Right lobe of liver (tissue), 6 donors: ENCODE data around the gene GDF9. TPM values are rescaled to one million over a fixed set of nuclear protein-coding genes. Genes with fewer than 3 reads are reported as not detected.

Experiments used
- ATAC-seq, 4 donors: fragments of 200-7000 bp; cut with Tn5 transposase; one replicate each; pipeline ENCODE4 v1.9.1; 2020; ENCODE audit warnings: mild to moderate bottlenecking in 4 of 4, moderate library complexity in 4 of 4
- DNase-seq, 3 donors: peaks; one replicate each; pipeline ENCODE4 v3.0.0-alpha.2; 2020
- H3K27ac ChIP-seq, 3 donors: fragments of 200-600 bp; one replicate each; pipeline ENCODE4 v1.8.0; 2022
- H3K27me3 ChIP-seq, 2 donors: fragments of 200-600 bp; one replicate each; pipeline ENCODE4 v1.8.0; 2022
- H3K36me3 ChIP-seq, 4 donors: fragments of 200-600 bp; sonication (generic) in 1 of 4; one replicate each; pipeline versions ENCODE4 v1.5.1 to v1.8.0; 2017 to 2022; ENCODE audit warnings: control low read depth in 1 of 4
- H3K4me1 ChIP-seq, 4 donors: fragments of 200-600 bp; sonication (generic) in 1 of 4; one replicate each; pipeline versions ENCODE4 v1.5.1 to v1.8.0; 2017 to 2022; ENCODE audit warnings: control low read depth in 1 of 4
- H3K4me3 ChIP-seq, 3 donors: fragments of 200-600 bp; one replicate each; pipeline ENCODE4 v1.8.0; 2022
- H3K9me3 ChIP-seq, 4 donors: fragments of 200-600 bp; sonication (generic) in 1 of 4; one replicate each; pipeline versions ENCODE4 v1.5.1 to v1.8.0; 2017 to 2022; ENCODE audit warnings: control low read depth in 1 of 4
- POLR2A ChIP-seq: fragments of 450-650 bp; IDR thresholded peaks from one replicate; pipeline ENCODE4 v1.6.1; 2017; ENCODE audit warnings: antibody characterized with exemption, mild to moderate bottlenecking
- WGBS: methylation state at CpG from one replicate; pipeline ENCODE4 v1.1.6; 2018; ENCODE audit warnings: low coverage, low lambda C conversion rate; ENCODE audit not compliant: insufficient coverage; ENCODE audit errors: missing lambda C conversion rate; 5-methylcytosine and 5-hydroxymethylcytosine counted together
- intact Hi-C, 2 donors: fragments of 100-400 bp; cut with DNase I; formaldehyde crosslinking; loops; one replicate each; pipeline versions ENCODE4 v1.11.2 to v1.14.1; 2022
- total RNA-seq, 6 experiments: library from RNA; depleted of rRNA in 2 of 6; stranded (reverse); fragments of >200 nt in 2 of 6; fragmentation: NEBNext Ultra II Directional in 3 of 6; extraction: Animal tissue kit (Norgen Biotek cat#: 25700) in 3 of 6; gene quantifications; one replicate each; pipeline versions ENCODE4 v1.1.0 to v1.2.4, GENCODE V29; 2016 to 2023
- TF ChIP-seq, protein P1 (sequence below), 4 donors: fragments of 200-600 bp in 3 of 4; fragments of 450-650 bp in 1 of 4; IDR thresholded peaks; one replicate each; pipeline versions ENCODE4 v1.5.1 to v1.8.0; 2016 to 2022; ENCODE audit warnings: antibody characterized with exemption in 4 of 4, mild to moderate bottlenecking in 2 of 4
- donor health status: DM: no; HTN: yes; CAD: no.
- donor health status: DM: no; HTN: no; CAD: no.
- donor health status: DM: no; HTN: no; CAD: no.
- donor health status: DM: no; HTN: yes; CAD: no.
- donor health status: DM: no; HTN: yes; CAD: no.

Gene GDF9
- total RNA-seq, 6 experiments from 2014 or later = 0.20 to 0.71 (median 0.48) TPM

GRCh38 chr5:132853323-132853722 is 12.9 kb downstream of the GDF9 start:
- intact Hi-C loops = no loop called here
- Histone ChIP-seq H3K9me3 (no peaks in the 10 kb centered on the region), H3K36me3 (no peaks in the 10 kb centered on the region), H3K27me3 (no peaks in the 10 kb centered on the region), H3K27ac (peak overlapping the region; percentile 64 to 79 (median 73)), H3K4me3 (peak overlapping the region in 1 of 3 donors; percentile 8), H3K4me1 (peaks cover 0 to 52% (median 14%) of the 10 kb centered on the region in 4 donors)
- ATAC-seq (peak; percentile 87 to 93 (median 91)), DNase-seq (peak in 1 of 3 donors; percentile 66)
- WGBS = 24% methylated on average over 3 of the region's 3 CpGs
- peak; percentile 87 for TF ChIP-seq POLR2A
- TF ChIP-seq, protein P1, sequence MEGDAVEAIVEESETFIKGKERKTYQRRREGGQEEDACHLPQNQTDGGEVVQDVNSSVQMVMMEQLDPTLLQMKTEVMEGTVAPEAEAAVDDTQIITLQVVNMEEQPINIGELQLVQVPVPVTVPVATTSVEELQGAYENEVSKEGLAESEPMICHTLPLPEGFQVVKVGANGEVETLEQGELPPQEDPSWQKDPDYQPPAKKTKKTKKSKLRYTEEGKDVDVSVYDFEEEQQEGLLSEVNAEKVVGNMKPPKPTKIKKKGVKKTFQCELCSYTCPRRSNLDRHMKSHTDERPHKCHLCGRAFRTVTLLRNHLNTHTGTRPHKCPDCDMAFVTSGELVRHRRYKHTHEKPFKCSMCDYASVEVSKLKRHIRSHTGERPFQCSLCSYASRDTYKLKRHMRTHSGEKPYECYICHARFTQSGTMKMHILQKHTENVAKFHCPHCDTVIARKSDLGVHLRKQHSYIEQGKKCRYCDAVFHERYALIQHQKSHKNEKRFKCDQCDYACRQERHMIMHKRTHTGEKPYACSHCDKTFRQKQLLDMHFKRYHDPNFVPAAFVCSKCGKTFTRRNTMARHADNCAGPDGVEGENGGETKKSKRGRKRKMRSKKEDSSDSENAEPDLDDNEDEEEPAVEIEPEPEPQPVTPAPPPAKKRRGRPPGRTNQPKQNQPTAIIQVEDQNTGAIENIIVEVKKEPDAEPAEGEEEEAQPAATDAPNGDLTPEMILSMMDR (IDR thresholded peaks at IDR 0.05) = no peak

DNA sequence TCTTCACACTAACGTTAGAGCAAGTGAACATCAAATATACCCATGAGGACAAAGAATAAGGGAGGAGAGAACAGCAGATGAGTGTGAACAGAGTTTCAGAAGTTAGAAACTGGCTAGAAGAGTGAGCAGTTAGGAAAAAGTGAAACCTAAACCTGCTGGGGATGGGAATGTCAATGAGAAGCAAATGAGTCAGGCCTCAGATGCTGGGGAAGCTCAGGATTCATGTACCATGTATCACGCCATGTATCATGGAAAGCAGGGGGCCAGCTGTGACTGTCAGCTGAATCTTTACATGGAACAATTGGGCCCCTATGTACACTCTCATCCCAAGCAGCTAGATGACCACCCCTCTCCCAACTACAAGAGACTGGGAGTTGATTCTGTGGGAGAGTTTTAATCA is 16.2 kb downstream of the GDF9 start:
- TF ChIP-seq, protein P1 (IDR thresholded peaks at IDR 0.05) = no peak
- TF ChIP-seq POLR2A = no peak
- intact Hi-C loops = no loop called here
- Histone ChIP-seq H3K36me3 (no peaks in the 10 kb centered on the region), H3K4me1 (peaks cover 0 to 50% (median 14%) of the 10 kb centered on the region in 4 donors), H3K27ac (peak overlapping the region; percentile 37 to 81 (median 56)), H3K9me3 (no peaks in the 10 kb centered on the region), H3K27me3 (no peaks in the 10 kb centered on the region), H3K4me3 (no peak overlapping the region)
- DNase-seq (no peak), ATAC-seq (peak in 1 of 4 donors; percentile 41)
- WGBS = 49% methylated on average over 2 of the region's 2 CpGs

DNA sequence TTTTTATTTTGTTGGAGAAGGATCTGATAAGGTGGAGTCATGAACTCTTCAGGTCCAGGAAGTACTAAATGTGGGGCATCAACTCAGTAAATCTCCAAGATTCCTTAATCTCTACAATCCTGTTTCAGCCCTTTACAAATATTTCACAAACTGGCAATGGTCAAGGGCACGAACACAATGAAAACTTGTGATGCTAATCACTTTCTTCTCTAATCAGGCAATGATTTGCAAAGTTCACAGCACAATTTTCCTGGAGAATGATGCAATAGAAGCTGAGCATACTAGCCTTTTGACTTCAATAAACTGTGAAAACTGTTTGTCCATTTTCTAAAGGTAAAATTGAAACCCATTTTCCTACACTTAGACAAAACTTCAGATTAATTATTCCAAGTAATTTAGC is 16.9 kb downstream of the GDF9 start:
- peak overlapping the region; percentile 37 to 81 (median 56) for H3K27ac ChIP-seq
- no peak for TF ChIP-seq POLR2A
- TF ChIP-seq, protein P1 (IDR thresholded peaks at IDR 0.05) = no peak

DNA sequence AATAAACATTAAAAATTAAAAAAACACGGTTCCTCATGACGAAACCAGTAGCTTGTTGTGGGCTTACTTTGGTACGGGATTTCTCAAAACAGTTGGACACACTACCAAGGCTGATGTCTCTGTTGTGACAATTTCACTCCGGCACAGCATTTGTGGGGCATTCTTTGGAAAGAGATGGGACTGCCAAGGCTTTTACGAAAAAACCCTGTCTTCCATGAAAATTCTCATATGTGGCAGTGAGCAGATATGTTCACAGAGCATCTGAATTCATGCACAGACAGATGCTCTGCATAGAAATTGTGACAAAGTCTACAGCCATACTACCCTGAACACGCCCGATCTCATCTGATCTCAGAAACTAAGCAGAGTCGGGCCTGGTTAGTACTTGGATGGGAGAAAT is 18.0 kb downstream of the GDF9 start:
- TF ChIP-seq, protein P1 (IDR thresholded peaks at IDR 0.05) = no peak
- H3K9me3 ChIP-seq = no peaks in the 10 kb centered on the region
- H3K4me3 ChIP-seq = no peak overlapping the region
- ATAC-seq (no peak), DNase-seq (no peak)
- WGBS = 96% methylated on average over 8 of the region's 8 CpGs
- no peaks in the 10 kb centered on the region for H3K27me3 ChIP-seq
- intact Hi-C loops = no loop called here
- H3K36me3 ChIP-seq = no peaks in the 10 kb centered on the region
- H3K4me1 ChIP-seq = peaks cover 0 to 36% (median 9%) of the 10 kb centered on the region in 4 donors
- H3K27ac ChIP-seq = no peak overlapping the region

More for the DNA sequence above, 16.9 kb downstream of the GDF9 start:
- ATAC-seq (peak; percentile 28 to 45 (median 42)), DNase-seq (no peak)
- H3K4me3 ChIP-seq = no peak overlapping the region
- intact Hi-C loops = no loop called here
- no peaks in the 10 kb centered on the region for H3K9me3 ChIP-seq
- WGBS = 29% methylated on average over 1 of the region's 1 CpG
- no peaks in the 10 kb centered on the region for H3K27me3 ChIP-seq
- peaks cover 0 to 43% (median 13%) of the 10 kb centered on the region in 4 donors for H3K4me1 ChIP-seq
- no peaks in the 10 kb centered on the region for H3K36me3 ChIP-seq

- peaks cover 0 to 55% (median 20%) of the 10 kb centered on the region in 4 donors for H3K4me1 ChIP-seq
- no peaks in the 10 kb centered on the region for H3K36me3 ChIP-seq
- intact Hi-C loops = no loop called here
- ATAC-seq (no peak), DNase-seq (no peak)
- 28% methylated on average over 4 of the region's 4 CpGs for WGBS
- peak overlapping the region; percentile 94 to 98 (median 95) for H3K27ac ChIP-seq
- peak; percentile 25 for TF ChIP-seq POLR2A
- TF ChIP-seq, protein P1 (IDR thresholded peaks at IDR 0.05) = no peak
- H3K4me3 ChIP-seq = no peak overlapping the region
- no peaks in the 10 kb centered on the region for H3K27me3 ChIP-seq
- no peaks in the 10 kb centered on the region for H3K9me3 ChIP-seq
These were observed 25.0 kb downstream of the GDF9 start for GRCh38 chr5:132841305-132841704.
